GM18867 (cell line): ENCODE data around the gene MED12L.

Experiments used
- ATAC-seq: cut with Tn5 transposase; IDR thresholded peaks from one replicate; pipeline ENCODE4 v1.9.1; 2021; ENCODE audit warnings: mild to moderate bottlenecking, moderate library complexity; ENCODE audit not compliant: unreplicated experiment

The MED12L gene

DNA sequence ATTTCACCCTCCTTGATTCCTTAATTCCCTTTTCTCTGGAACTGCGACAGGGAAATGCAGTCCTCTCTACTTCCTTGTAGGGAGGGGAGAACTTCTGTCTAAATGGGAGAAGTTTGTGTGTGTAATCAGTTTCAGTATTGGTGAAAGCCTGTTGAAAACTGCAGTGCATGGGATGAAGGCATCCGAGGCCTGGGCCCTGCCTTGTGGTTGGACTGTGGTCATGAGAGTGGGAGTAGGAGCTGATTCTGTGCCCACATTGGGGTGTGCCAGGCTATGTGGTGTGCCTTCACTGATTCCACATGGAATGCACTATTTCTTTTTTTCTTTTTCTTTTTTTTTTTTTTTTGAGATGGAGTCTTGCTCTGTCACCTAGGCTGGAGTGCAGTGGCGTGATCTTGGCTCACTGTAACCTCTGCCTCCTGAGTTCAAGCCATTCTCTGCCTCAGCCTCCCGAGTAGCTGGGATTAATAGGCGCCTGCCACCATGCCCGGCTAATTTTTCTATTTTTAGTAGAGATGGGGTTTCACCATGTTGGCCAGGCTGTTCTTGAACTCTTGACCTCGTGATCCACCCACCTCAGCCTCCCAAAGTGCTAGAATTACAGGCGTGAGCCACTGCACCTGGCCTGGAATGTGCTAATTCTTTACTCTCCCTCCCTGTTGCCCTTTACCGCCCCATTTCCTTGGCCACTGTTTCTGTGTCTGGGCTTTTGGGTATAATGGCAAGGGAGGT lies 84.7 kb downstream of the MED12L start:
- ATAC-seq = peak; percentile 40

DNA sequence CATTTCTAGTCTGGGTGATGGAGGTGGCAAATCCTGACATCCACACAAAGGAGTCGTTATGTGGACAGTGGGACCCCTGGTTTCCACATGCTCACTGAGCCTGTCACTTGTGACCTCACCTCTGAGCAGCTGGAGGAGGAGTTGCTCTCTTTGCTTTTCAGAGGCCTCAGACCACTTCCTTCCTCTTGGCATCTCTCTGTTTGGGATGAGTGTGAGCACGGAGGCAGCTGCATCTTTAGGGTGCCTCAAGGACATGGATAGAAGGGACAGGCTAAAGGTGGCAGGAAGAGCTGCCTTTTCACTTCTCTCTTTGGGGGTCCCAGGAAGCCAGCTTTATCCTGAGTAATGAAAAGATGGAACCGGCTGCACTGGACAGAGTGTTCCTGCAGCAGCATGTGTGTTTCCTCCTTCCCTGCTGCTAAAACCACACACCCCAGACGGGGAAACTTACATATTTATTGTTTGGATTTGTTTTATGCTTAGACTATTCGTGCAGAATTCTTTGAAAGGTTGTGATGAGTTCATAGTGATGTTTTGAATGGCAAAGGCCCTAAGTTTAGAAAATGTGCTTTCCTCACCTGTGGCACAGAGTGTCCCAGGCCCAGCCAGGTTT lies 85.8 kb downstream of the MED12L start:
- peak; percentile 47 for ATAC-seq

DNA sequence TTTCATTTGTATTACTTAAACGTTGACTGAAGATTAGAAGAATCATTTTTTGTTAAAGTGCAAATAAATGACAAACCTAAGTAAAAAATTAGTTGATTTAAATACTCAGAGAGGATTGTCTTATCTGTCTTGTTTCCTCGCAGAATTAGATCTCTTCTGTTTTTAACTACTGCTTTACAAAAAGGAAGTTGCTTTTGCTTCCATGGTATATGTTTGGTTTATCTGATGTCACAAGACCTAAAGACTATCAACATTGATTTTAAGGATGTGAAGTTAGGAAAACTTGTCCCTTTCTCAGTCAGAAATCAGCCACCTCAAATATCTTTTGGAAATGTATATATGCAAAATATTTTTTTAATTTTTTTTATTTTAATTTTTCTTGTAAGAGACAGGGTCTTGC lies 88.9 kb downstream of the MED12L start:
- ATAC-seq = no peak

GRCh38 chr3:151175952-151176351 lies 90.5 kb downstream of the MED12L start:
- no peak for ATAC-seq

GRCh38 chr3:151178208-151178845 lies 92.9 kb downstream of the MED12L start:
- ATAC-seq = no peak

- ATAC-seq = no peak
These were observed 97.0 kb downstream of the MED12L start for GRCh38 chr3:151182349-151183079.

- no peak for ATAC-seq
These were observed 97.8 kb downstream of the MED12L start for GRCh38 chr3:151183265-151183671.

GRCh38 chr3:151191095-151191494 lies 105.6 kb downstream of the MED12L start:
- ATAC-seq = no peak

- no peak for ATAC-seq
These were observed 107.1 kb downstream of the MED12L start for GRCh38 chr3:151192545-151192944.

DNA sequence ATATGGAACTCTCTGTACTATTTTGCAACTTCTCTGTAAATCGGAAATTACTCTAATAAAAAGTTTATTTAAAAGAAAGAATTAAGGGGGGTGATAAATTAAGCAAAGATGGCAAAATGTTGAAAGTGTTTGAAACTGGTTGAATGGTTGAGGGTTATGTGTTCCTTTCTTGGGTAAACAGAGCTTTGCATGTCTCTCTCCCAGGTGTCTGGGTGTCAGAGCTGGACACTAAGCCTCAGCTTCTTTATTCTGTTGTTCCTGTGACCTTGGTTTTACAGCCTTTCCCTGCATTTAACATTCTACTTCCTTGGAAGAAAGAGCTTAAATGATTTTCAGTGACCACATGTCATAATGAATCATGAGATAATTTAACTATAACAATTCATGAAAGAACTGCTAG lies 110.4 kb downstream of the MED12L start:
- no peak for ATAC-seq

- ATAC-seq = no peak
These were observed 111.0 kb downstream of the MED12L start for GRCh38 chr3:151196434-151196833.

- ATAC-seq = no peak
These were observed 111.8 kb downstream of the MED12L start for GRCh38 chr3:151197228-151197627.

GRCh38 chr3:151197981-151198767 lies 112.7 kb downstream of the MED12L start:
- no peak for ATAC-seq

- ATAC-seq = no peak
These were observed 113.4 kb downstream of the MED12L start for GRCh38 chr3:151198849-151199248.

- ATAC-seq = no peak
These were observed 114.3 kb downstream of the MED12L start for GRCh38 chr3:151199554-151200438.

- ATAC-seq = no peak
These were observed 115.1 kb downstream of the MED12L start for GRCh38 chr3:151200586-151200985.

- no peak for ATAC-seq
These were observed 115.7 kb downstream of the MED12L start for GRCh38 chr3:151201051-151201730.

DNA sequence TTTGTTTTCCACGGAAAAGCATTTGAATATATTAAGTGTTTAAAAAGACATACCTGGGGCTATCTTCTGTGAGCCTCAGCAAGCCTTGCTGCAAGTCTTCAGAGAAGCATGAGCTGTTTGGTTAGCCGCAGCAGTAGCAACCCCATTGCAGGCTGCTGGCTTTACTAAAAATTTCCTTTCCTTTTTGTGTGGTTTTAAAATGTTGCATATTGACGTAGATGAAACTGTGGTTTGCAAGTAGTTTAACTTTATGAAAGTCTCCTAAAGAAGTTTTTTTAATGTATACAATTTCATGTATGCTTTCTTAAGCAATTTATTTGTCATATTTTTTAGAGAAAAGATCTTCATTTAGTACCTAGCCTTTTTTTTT lies 117.6 kb downstream of the MED12L start, which contains the start of gene GPR171:
Gene GPR171 (minus strand): TSS at position 166 of the 370 bp plus-strand sequence. CDS start 3,830 bp downstream, outside the sequence.
- ATAC-seq = peak; percentile 94
